SHP77 treated with DMSO at 0.1 percent for 48 hours (cell line): ENCODE measurements around the gene RAD9A.
A peak's percentile ranks its signal among the peaks of the same experiment; 100 is the strongest.

Source experiments
- DNase-seq: peaks from one replicate; lab custom pipeline; 2025; lab: John Stamatoyannopoulos, UW

Gene RAD9A

DNA sequence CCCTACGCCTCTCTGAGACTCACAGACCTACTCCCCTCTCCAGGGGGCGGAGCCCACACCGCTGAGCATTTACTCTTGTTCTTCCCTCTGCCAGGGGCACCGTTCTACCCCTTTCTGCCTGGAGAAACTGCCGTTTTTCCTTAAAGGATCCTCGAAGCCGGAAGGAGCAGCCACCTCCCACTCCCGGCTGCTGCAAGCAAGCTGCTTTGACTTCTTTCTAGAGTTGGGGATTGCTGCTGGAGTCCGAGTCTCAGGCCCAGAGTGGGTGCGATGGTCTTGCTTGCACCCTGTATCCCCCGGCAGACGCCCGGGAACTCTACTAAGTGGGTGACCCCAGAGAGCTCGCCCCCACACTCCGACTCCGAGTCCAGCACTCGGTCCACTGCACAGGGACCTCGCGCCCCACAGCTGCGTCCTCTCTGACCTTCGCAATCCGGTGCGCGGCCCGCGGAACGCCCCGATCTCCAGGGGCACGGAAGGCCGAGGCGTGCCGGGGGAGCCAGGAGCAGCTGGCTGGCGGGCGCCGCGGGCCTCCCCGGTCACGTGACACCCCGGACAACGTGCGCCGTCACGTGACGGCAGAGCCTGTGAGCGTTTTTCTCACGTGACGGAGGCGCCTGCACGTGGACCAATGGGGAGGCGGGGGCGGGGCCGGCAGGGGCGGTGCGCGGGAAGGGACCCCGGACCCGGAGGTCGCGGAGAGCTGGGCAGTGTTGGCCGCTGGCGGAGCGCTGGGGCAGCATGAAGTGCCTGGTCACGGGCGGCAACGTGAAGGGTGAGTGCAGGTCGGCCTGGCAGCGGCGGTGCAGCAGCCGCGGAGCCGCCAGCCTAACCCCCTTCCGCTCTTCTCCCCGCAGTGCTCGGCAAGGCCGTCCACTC lies at the start of gene RAD9A:
Gene RAD9A (plus strand): TSS at position 683 of the 879 bp plus-strand sequence. CDS start 59 bp downstream, at position 742.
- DNase-seq: peak; percentile 80

DNA sequence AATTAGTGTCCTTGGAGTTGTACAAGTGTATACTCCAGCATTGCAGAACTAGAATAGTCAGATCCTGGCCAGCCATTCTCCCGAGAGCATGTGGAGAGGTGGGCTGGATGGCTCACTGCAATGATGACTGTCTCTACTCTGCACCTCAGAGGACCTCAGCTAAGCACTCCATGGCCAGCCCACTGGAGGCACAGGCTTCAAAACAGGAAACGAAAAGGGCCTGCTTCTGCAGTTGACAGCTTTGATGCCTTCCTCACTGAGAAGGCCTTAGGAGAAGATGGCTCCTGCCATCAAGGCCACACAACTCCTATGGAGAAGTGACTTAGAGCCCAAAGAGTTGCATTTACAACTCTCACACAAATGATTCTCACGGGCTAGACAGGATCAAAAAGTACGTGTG lies 47.5 kb upstream of the RAD9A start:
- DNase-seq: no peak

DNA sequence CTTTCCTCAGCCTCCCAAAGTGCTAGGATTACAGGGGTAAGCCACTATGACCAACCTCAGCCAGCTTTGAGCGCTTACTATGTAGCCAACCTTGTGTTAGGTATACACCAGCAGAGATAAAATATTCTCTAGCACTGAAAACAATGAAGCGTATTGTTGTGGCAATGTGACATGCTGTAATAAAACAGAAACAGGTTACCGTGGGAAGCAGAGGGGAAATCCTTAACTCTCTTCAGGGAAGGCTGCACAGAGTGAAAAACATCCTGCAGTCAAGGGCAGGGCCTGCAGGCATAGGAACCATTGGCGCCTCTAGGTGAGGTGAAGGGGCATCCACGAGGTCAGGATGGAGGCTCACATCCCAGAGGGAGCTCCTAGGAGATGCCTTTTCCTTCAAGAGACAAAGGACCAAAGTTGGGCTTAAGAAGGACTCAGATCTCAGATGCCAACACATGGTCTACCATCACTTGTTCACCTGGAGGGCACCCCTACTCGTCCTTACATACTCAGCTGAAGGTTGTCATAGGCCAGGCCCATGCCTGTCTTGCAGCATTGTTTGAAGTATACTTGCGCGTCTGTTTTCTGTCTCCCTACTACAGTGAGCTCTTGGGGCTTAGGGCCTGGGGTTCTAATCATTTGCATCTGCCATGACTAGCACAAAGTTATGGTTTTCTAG lies 46.4 kb upstream of the RAD9A start:
- DNase-seq: no peak

DNA sequence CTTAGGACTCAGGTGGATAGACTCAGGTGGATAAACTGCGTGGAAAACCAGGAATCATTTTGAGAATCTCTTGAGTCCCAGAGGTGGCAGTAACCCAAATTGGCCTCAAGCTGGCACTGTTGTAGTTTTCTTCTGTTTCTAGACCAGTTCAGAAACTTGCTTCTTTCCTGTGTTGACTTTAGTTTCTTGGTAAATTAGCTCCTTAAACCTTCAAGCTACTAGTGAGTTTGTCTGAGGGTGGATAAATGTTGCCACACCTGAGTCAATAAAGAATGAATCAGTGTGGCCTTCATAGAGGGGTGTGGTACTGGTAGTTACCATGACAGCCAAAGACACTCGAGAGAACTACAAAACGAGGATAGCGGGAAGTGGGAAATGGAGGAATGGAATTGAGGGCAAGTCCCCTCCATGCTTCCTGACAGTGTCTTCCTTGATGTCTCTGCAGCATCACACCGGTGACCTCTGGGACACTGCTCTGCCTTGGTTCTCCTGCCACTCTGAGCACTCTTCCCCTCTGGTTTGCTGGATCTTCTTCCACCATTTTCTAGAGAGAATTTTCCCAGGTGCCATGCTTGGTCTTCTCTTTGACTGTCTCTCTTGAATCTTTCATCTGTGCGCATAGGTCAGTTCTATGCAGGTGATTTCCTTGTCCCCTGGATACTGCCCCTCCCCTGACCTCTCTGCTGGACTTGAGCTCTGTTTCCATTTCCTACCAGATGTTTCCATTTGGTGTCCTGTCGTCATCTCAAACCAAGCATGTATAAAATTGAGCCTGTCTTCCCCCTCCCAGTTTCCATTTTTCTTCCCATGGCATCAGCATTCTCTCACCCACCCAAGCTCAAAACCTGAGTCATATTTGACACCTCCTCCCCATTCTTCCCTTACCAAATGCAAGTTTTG lies 45.6 kb upstream of the RAD9A start:
- no peak for DNase-seq

DNA sequence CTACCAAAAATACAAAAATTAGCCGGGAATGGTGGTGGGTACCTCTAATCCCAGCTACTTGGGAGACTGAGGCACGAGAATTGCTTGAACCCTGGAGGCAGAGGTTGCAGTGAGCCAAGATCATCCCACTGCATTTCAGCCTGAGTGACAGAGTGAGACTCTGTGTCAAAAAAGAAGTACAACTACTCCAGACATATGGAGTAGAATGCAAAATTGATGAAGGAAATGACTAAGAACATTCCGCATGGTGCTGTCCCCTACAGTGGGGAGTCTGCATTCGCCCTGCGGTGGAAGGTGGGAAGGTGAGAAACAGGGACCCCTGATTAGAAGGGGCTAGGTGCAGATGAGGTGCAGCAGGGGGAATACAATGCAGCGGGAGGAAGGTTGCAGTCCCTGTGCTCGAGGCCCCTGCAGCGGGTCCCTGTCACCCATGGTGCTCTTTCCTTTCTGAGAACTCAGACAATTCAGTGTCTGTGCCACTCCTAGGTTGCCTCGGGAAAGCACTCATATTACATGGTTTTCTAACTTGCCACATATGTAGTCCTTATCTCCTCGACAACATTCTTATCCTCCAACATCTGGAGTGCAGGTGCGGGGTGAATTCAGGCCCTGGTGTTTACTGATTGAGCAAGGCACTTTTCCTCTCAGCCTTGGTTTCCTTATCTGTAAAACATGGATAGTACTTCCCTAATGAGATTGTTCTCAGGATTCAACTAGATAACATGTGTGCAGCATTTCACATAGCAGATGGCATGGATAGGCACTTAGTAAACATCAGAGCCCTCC lies 43.6 kb upstream of the RAD9A start:
- no peak for DNase-seq

DNA sequence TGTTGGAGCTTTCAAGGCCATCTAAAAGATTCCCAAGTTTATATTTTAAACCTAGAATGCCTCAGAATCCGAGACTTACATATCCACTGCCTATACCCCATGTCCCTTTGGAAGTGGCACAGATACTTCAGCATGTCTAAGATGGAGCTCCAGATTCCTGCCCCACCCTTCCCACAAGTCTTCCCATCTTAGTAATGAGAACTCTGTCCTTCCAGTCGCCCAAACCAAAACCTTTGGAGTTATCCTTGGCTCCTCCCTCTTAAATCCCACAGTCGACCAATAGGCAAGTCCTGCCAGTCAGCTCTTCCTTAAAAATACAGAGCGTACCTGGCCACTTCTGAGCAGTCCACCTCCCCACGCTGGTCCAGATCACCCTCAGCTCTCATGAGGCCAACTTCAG lies 42.8 kb upstream of the RAD9A start:
- no peak for DNase-seq

DNA sequence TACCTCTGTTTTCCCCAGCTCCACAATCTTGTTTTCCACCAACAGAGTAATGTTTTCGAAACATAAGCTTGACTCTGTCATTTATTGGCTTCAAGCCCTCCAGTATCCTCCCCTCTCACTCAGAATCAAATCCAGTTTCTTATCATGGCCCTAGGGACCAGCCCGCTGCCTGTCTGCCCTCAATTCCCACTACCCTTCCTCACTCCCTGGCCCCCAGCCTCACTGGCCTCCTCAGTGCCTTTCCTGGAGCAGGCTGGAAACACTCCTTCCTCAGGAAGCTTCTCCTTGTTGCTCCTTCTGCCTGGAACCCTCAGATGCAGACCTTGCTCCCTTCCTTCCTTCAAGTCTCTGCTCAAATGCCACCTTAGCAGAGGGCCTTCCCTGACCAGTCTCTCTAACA lies 42.3 kb upstream of the RAD9A start:
- no peak for DNase-seq

DNA sequence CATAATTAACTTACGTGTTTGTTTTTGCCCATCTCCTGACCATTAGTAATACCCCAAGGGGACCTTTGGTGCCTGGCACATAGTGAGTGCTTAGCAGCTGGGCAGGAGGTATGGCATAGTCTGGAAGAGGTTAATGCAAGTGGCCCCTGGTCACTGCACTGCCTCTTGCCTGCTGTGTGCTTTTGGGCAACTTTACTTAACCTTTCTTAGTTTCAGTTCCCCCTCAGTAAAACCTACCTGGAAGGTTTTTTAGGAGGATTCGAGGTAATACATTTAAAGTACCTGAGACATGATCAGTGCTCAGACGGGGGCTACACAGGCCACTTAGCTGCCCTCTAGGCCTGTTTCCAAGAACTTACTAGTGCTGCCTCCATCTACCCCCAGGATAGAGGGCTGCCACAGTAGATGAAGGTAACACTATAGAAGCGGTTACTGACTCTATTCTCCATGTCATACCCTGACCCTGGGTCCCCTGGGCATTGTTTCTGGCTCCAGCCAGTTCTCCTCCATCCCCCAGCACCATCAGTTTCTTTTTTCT lies 41.8 kb upstream of the RAD9A start:
- DNase-seq: no peak

DNA sequence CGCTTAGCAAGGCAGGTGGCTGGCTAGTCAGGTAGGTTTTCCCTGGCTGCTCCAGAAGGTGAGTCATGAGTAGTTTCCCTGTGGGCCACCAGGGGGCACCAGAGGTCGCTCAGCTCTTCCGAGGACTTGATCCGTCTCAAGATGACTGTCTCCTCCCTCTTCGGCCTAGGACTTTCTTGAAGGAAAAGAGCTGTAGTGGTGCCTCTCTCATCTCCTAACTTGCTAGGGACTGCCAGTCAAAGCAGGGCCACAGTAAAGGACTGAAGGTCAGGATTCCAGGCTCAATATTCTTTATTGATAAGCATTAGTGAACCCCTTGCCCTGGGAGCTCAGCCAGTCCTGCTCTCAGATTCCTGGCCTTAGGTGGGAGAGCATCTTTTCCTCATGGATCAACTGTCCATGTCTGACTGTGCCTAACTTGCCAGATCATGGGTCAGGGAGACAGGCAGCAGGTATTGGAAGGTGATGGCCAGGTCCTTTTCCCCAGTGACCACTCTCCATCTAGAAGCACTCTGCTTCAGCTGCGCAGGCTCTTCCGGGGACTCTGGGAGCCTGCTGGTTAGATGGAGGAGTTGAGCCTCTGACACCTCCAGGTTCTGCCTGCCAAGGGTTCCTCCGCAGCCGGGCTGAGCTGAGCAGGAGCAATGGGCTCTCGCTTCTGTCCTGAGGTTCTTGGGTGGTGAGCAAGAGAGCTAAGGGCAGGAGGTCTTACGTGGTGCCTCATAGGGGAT lies 40.3 kb upstream of the RAD9A start:
- DNase-seq: peak; percentile 54

DNA sequence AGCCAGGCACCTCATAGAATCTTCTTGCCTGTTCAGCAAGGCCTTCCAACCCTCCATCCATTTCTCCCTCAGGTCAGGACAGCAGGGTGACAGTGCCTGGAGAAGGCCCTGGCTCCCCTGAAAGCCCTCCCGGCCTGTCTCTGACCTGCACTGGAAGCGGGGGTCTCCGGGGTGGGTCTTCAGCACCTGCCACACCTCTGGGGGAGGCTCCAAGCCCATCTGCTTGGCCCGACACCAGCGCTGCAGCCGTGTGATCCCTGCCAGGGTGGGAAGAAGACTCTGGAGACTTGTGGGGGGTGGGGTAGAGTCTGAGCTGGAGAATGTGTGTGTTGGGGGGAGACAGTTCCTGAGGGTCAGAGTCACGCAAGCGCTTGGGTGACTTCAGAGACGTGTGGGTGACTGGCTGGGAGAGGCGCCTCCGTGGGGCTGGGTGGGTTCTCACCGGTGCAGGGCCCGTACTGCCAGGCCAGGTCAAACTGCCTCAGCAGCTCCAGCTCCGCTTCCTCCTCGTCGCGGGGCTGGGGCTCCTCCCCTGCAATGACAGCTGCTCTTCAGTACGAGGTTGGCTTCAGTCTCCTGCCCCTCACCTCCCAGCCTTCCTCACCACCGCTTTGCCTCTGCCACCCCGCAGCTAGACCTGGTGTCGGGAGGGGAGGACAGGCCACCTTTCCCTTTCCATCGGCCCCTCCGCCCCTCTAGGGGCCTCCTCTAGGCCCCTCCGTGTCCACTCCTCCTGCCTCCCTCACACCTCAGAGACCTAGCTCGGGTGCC lies 39.1 kb upstream of the RAD9A start:
- DNase-seq: peak; percentile 85

DNA sequence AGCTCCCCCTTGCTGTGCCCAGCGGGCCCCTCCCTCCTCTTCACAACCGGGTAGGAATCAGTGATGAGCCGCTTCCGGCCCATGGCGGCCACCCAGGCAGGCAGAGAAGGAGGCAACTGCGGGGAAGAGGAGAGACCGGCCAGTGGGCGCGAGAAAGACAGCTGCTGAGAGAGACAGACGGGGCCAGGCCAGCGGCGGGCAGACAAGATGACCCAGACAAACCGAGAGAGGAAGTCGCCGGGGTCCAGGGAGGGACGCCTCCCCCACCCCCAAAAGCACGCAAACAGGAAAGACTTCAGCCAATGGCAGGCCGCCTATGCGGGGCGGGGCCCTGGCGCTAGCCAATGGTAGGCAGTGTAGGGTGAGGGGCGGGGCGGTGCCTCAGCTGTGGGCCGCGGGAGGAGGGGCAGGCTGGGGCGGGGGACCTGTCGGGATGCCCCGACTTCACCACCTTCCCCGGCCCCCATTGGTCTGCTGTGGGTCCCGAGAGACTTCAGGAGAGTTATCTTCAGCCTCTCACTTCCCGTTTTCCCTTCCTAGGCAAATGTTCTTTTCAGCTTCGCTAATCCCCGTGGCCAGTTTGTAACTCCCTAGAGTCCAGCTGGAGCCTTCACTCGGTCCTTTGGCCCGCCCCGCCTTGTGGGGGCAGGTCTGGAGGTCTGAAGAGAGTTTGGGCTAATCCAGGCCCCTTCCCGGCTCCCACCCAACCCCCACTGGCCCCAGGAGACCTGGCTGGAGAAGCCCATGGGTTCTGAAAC lies 38.3 kb upstream of the RAD9A start, which contains the start of gene POLD4:
Gene POLD4 (minus strand): TSS at position 230 of the 758 bp plus-strand sequence. CDS start 147 bp downstream, at position 83.
- DNase-seq: peak; percentile 96

DNA sequence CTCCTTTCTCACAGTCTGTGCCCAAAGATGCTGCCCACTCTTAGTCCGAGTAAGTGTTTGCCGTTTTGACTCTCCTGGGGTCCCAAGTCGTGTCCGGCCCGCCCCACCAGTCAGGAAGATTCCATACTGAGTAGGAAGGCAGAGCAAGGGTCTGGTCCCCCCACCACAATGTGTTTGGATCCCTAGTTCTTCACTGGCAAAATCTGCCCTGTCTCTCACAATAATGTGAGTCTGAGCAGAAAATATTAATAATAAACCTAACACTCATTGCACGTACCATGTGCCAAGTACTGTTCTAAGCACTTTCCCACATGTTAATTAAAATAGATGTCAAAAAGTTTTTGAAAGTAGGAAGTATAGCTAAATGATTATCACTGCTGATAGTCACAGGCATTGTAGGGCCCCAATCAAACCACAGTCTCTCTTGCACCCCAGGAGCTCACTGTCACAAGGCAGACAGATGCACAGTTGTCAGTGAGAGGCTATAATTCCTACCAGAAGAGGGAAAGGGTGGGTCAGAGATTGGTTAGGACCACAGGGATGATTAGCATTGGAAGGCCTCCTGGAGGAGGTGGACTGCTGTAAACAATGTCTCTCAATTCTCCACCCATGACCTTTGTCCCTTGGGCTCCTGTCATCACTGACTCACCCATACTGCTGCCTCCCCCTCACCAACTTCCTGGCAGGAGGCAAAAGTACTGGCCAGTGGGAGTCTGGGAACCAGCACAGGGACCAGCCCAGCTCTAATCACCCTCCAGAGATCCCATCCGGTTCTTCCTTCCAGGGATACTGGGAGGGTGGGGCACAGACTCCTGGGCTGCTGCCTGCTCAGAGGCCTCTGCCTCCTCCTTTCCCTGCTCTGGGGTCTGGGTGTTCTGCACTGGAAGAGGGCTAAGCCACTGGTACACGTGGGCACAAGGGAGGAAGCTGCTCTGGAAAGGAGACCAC lies 37.4 kb upstream of the RAD9A start:
- no peak for DNase-seq

DNA sequence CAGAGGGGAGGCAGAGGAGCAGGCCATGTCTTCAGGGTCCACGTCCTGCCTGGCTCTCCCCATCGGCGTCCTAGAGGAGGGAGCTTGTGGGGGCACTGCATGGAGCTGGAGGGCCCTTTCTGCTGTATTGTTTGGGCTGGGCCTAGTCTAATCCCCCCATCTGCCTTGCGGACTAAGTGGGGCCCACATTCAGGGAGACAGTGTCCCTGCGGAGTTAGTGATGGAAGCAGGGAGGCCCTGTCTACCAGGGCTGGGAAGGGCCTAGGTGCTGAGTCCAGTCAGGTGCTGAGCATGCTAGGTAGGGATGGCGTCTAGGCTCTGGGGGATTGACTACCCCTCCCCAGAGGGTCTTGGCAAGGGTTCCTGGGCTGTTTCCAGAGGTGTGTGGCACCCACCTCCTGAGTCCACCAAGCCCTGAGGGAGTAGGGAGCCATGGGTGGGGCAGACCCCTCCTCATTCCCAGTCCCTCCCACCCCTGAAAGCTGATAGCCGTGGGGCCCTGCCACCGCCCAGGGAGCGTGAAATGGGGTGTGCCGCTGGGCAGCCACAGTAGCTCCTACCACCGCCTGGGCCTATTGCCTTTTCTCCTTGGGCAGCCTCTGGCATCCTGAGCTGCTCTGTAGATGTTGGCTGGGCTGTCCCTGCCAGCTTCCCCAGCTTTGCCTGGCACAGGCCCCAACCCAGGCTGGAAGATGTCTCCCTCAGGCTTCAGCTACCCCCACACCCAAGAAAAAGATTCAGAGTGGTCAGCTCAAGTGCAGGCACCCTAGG lies 36.6 kb upstream of the RAD9A start:
- no peak for DNase-seq

DNA sequence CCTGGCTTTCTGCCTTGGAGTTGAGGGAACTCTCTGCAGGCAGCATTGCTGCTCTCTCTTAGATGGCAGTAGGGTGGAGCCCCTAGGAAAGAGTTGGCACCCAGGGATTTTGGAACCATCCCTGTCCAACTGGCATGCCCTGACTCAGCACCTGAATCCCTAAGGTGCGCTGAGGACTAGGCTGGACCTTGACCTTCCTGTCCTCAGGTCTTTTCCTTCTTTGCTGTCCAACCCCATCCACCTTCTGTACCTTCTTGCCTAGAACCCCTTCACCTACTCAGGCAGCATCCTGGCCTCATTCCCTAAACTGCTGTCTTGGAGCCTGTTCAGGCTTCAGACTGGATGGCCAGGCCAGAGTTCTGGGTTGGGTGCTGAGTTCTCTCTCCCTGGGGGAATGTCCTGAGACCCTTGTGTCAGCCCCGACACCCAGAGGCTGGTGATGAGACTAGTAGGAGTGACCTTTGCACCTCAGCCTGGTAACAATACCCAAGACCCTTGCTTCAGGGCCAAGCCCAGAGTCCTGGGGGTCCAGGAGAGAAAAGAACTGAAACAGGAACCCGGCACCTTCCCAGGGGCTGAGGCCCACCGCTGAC lies 35.9 kb upstream of the RAD9A start:
- DNase-seq: no peak

DNA sequence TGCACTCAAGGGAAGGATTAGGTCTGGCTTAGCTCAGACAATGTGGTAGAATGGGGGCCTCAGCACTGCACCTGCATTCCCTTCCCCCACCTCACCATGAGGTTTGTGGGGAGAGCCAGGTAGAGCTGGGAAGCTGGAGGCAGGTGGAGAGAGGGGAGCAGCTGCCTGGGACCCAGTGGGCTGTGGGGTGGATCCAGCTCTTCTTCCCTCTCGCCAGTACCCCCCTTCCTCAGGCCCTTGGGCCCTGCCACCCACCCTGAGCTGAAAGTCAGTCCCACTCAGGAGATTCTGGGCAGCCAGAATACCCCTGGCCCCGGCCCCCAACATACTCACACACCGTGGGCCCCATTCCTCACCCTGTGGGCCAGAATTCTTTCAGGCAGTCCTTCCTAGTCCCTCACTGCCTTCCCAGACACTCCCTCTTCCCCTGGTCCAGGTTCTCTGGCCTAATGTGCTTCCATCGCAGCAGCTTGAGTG lies 35.4 kb upstream of the RAD9A start:
- DNase-seq: no peak

DNA sequence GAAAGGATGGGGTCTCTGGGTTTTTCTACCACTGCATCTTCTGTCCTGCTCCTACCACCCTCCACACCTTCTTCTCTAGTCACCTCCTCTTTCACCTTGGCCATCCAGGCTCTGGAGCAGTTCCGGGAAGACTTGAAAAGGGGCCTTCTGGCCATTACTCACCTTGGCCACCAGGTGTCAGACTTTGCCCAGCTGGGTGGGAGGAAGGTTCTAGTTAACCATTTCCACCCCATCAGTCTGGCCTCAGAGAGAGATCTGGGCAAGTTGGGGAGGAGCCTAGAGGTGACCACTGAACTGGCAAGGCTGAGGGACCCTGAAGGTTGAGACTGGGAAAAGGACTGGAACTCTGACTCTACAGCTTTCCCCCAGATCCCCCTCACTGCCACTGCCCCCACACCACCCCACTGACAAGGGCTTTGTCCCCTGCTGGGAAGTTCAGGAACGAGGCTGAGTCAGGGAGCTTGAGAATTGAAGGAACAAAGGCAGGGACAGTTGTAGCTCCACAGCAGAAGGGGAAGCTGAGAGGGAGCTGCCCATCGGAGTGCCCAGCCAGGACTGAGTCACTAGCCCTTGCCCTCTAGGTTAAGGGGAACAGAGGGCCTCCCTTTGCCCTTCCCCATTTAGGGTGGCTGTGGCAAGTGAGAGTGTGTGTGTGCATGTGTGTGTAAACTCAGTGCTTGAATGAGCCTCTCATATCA lies 34.8 kb upstream of the RAD9A start:
- DNase-seq: peak; percentile 70
